Amniotic epithelial cell (primary cell): ENCODE results near the gene GNPAT.

Experiments
- DNase-seq: peaks from one replicate; pipeline ENCODE4 v3.0.0-alpha.2; 2010; ENCODE audit warnings: low read depth

GNPAT gene

GRCh38 chr1:231213831-231214573, 27.0 kb upstream of the GNPAT start:
- DNase-seq: no peak

GRCh38 chr1:231214918-231215680, 25.9 kb upstream of the GNPAT start:
- no peak for DNase-seq

- DNase-seq: no peak
These were observed 25.2 kb upstream of the GNPAT start for GRCh38 chr1:231215681-231216385.

GRCh38 chr1:231216498-231216897, 24.5 kb upstream of the GNPAT start:
- no peak for DNase-seq

- no peak for DNase-seq
These were observed 24.0 kb upstream of the GNPAT start for GRCh38 chr1:231217056-231217455.

GRCh38 chr1:231218078-231218477, 22.9 kb upstream of the GNPAT start:
- DNase-seq: no peak

GRCh38 chr1:231219422-231220401, 21.3 kb upstream of the GNPAT start:
- DNase-seq: no peak

- DNase-seq: no peak
These were observed 20.2 kb upstream of the GNPAT start for GRCh38 chr1:231220801-231221200.

- DNase-seq: no peak
These were observed 14.9 kb upstream of the GNPAT start for GRCh38 chr1:231226156-231226555.

- no peak for DNase-seq
These were observed 9.5 kb upstream of the GNPAT start for GRCh38 chr1:231231511-231231910.

GRCh38 chr1:231232870-231233734, 7.9 kb upstream of the GNPAT start:
- no peak for DNase-seq

GRCh38 chr1:231233735-231234417, 7.1 kb upstream of the GNPAT start:
- peak; percentile 54 for DNase-seq

- no peak for DNase-seq
These were observed 6.5 kb upstream of the GNPAT start for GRCh38 chr1:231234506-231234905.

- no peak for DNase-seq
These were observed 5.3 kb upstream of the GNPAT start for GRCh38 chr1:231235526-231236207.

- no peak for DNase-seq
These were observed 4.8 kb upstream of the GNPAT start for GRCh38 chr1:231236208-231236591.

GRCh38 chr1:231236938-231237337, 4.1 kb upstream of the GNPAT start:
- no peak for DNase-seq

GRCh38 chr1:231238298-231238697, 2.7 kb upstream of the GNPAT start:
- peak; percentile 62 for DNase-seq

- no peak for DNase-seq
These were observed 505 bp upstream of the GNPAT start for GRCh38 chr1:231240531-231240882.

- no peak for DNase-seq
These were observed 738 bp downstream of the GNPAT start for GRCh38 chr1:231241750-231242149.
